ENCODE results near the gene DNAJC1. TPM values are rescaled to one million over a fixed set of nuclear protein-coding genes. Genes with fewer than 3 reads are reported as not detected.

The DNAJC1 gene
- total and polyA plus RNA-seq, 2 of the 4 experiments (the other 2 are of a cell fraction): 12.7 to 13.3 TPM

- Histone ChIP-seq H3K36me3 (ENCODE audit: control insufficient read depth, insufficient read depth, low read length) (no peaks in the 10 kb centered on the region), H3K4me3 (ENCODE audit: insufficient read depth, low read depth, low read length) (no peak overlapping the region), H3K18ac (ENCODE audit: low read depth, low read length) (no peak overlapping the region), H2BK120ac (ENCODE audit: low read depth, low read length) (no peak overlapping the region), H3K9ac (ENCODE audit: low read depth, low read length) (no peak overlapping the region), H3K9me3 (ENCODE audit: control insufficient read depth, insufficient read depth, low read length) (no peaks in the 10 kb centered on the region), H3K27ac (ENCODE audit: insufficient read depth, low read length) (no peak overlapping the region), H4K20me1 (ENCODE audit: insufficient read depth, low read length) (no peaks in the 10 kb centered on the region), H3K4me1 (ENCODE audit: control insufficient read depth, insufficient read depth, low read length) (no peaks in the 10 kb centered on the region), H3K4ac (ENCODE audit: low read depth, low read length) (no peak overlapping the region), H2AK5ac (ENCODE audit: low read depth, low read length) (no peak overlapping the region), H2AK9ac (replicated peaks; ENCODE audit: low read depth, low read length, poor library complexity) (no peak overlapping the region), H3K56ac (ENCODE audit: extremely low read depth, insufficient read depth, low read length) (no peak overlapping the region), H3K27me3 (ENCODE audit: control insufficient read depth, insufficient read depth, low read length) (no peaks in the 10 kb centered on the region), H3K4me2 (ENCODE audit: low read depth, low read length) (no peak overlapping the region), H4K5ac (ENCODE audit: low read depth, low read length) (no peak overlapping the region), H2BK15ac (ENCODE audit: low read depth, low read length) (no peak overlapping the region), H3K23ac (ENCODE audit: low read depth, low read length) (no peak overlapping the region), H2AFZ (replicated peaks; ENCODE audit: low read length, poor library complexity) (no peak overlapping the region), H4K91ac (ENCODE audit: insufficient read depth, low read depth, low read length) (no peak overlapping the region), H3K9me1 (ENCODE audit: insufficient read depth, low read length) (no peaks in the 10 kb centered on the region), H3K14ac (replicated peaks; ENCODE audit: low read depth, low read length) (no peak overlapping the region), H2BK20ac (ENCODE audit: low read depth, low read length) (no peak overlapping the region), H3K79me1 (ENCODE audit: low read depth in 1 of 2, low read length in 2 of 2) (no peaks in the 10 kb centered on the region), H4K8ac (ENCODE audit: low read depth in 2 of 2, low read length in 2 of 2) (no peak overlapping the region), H2BK5ac (ENCODE audit: low read depth, low read length, poor library complexity, severe bottlenecking) (no peak overlapping the region)
- ATAC-seq (ENCODE audit: low read depth) (no peak), DNase-seq (no peak)
- CTCF ChIA-PET: no interaction called here
- no CpG with 5 or more reads among the region's 2 CpGs for WGBS, 2 experiments (ENCODE audit: extremely low coverage in 2 of 2, insufficient read length in 1 of 2)
- TF ChIP-seq RFX5 (IDR thresholded peaks at IDR 0.05; ENCODE audit: low read depth, low read length): no peak
- TF ChIP-seq MXI1 (IDR thresholded peaks at IDR 0.05; ENCODE audit: borderline replicate concordance, low read depth, low read length): no peak
- TF ChIP-seq ELK1 (IDR thresholded peaks at IDR 0.05; ENCODE audit: borderline replicate concordance, low read depth, low read length): no peak
- TF ChIP-seq RAD21 (IDR thresholded peaks at IDR 0.05; ENCODE audit: low read length): no peak
- no peak for TF ChIP-seq FOS (IDR thresholded peaks at IDR 0.05; ENCODE audit: low read depth, low read length)
- no peak for TF ChIP-seq CTCF (conservative IDR thresholded peaks at IDR 0.05; ENCODE audit: low read depth, low read length)
- TF ChIP-seq POLR2A (IDR thresholded peaks at IDR 0.05; ENCODE audit: low read depth, low read length): no peak
- TF ChIP-seq NFE2L2 (IDR thresholded peaks at IDR 0.05; ENCODE audit: low read depth, low read length): no peak
- no peak for TF ChIP-seq MAZ (IDR thresholded peaks at IDR 0.05; ENCODE audit: borderline replicate concordance, low read depth, low read length)
- no peak for TF ChIP-seq USF2 (IDR thresholded peaks at IDR 0.05; ENCODE audit: low read depth, low read length)
- no peak for TF ChIP-seq SMC3 (IDR thresholded peaks at IDR 0.05; ENCODE audit: low read depth, low read length)
- no peak for TF ChIP-seq BHLHE40 (IDR thresholded peaks at IDR 0.05; ENCODE audit: low read depth, low read length)
- no peak for TF ChIP-seq CHD1 (IDR thresholded peaks at IDR 0.05; ENCODE audit: low read depth, low read length)
- TF ChIP-seq RCOR1 (IDR thresholded peaks at IDR 0.05; ENCODE audit: insufficient replicate concordance, low read length): no peak
- no peak for TF ChIP-seq MAFK (IDR thresholded peaks at IDR 0.05; ENCODE audit: low read depth, low read length)
- TF ChIP-seq CEBPB (IDR thresholded peaks at IDR 0.05; ENCODE audit: low read depth, low read length): no peak
- in situ Hi-C loops (cut with MboI; ENCODE audit: low sequenced_read_pairs): no loop called here
- intact Hi-C loops (cut with micrococcal nuclease): no loop called here
- no TSS peak for BruUV-seq (replicated peaks)
- dilution Hi-C loops (cut with HindIII; ENCODE audit: low sequenced_read_pairs, unreplicated experiment): no loop called here
- POLR2A ChIA-PET (ENCODE audit: unreplicated experiment): no interaction called here
Observed at GRCh38 chr10:21813946-21814345, 189.6 kb downstream of the DNAJC1 start.

All from IMR-90 (cell line).